Activated naive CD8-positive, alpha-beta T cell treated with anti-CD3 and anti-CD28 coated beads, Interleukin-2, amount 50 U/mL, for 16 hours (primary cell): Measurements from ENCODE around the gene CGREF1.
"Not testable (repeated sequence)": the region's sequence is repeated elsewhere in the genome, so short reads cannot be mapped to it uniquely, and the experiment has no call there.

ENCODE experiments used
- DNase-seq: peaks from one replicate; pipeline ENCODE4 v3.0.0-alpha.2; 2020; ENCODE audit warnings: low read depth, low spot score

The CGREF1 gene

GRCh38 chr2:27088634-27089033 is 30.3 kb downstream of the CGREF1 start:
- DNase-seq = no peak

- DNase-seq = no peak
These were observed 31.0 kb downstream of the CGREF1 start for GRCh38 chr2:27087823-27088410.

- DNase-seq = no peak
These were observed 32.0 kb downstream of the CGREF1 start, which contains the start of gene KHK for GRCh38 chr2:27086724-27087593. TSS of gene KHK (plus strand) at chr2:27086772. CDS start at chr2:27087260, 488 bp downstream.

GRCh38 chr2:27086090-27086723 is 32.7 kb downstream of the CGREF1 start:
- peak; percentile 97 for DNase-seq

GRCh38 chr2:27085673-27086089 is 33.2 kb downstream of the CGREF1 start:
- DNase-seq = no peak

GRCh38 chr2:27085062-27085672 is 33.8 kb downstream of the CGREF1 start:
- no peak for DNase-seq

- no peak for DNase-seq
These were observed 34.4 kb downstream of the CGREF1 start for GRCh38 chr2:27084297-27085061.

GRCh38 chr2:27083410-27084296 is 35.3 kb downstream of the CGREF1 start:
- DNase-seq = no peak

GRCh38 chr2:27082773-27083409 is 36.0 kb downstream of the CGREF1 start:
- no peak for DNase-seq

GRCh38 chr2:27081984-27082772 is 36.8 kb downstream of the CGREF1 start:
- DNase-seq = no peak

GRCh38 chr2:27080603-27080936 is 38.4 kb downstream of the CGREF1 start:
- DNase-seq = no peak

- no peak for DNase-seq
These were observed 38.8 kb downstream of the CGREF1 start for GRCh38 chr2:27080140-27080469.

- no peak for DNase-seq
These were observed 39.4 kb downstream of the CGREF1 start for GRCh38 chr2:27079233-27080139.

GRCh38 chr2:27078267-27079194 is 40.4 kb downstream of the CGREF1 start, which contains the start of gene EMILIN1:
TSS of gene EMILIN1 (plus strand) at chr2:27078615. CDS start at chr2:27079066, 451 bp downstream.
- no peak for DNase-seq

GRCh38 chr2:27077231-27077630 is 41.7 kb downstream of the CGREF1 start:
- no peak for DNase-seq

GRCh38 chr2:27076323-27076722 is 42.6 kb downstream of the CGREF1 start:
- no peak for DNase-seq

- not testable (repeated sequence) for DNase-seq
These were observed 43.4 kb downstream of the CGREF1 start for GRCh38 chr2:27075566-27075871.
